CD4-positive, alpha-beta memory T cell (primary cell): ENCODE measurements around the gene SRRM3. TPM values are rescaled to one million over a fixed set of nuclear protein-coding genes. Genes with fewer than 3 reads are reported as not detected.
"Not testable (repeated sequence)": the region's sequence is repeated elsewhere in the genome, so short reads cannot be mapped to it uniquely, and the experiment has no call there.

Experiments used
- CTCF ChIA-PET: fragments of 350-600 bp; sonication (Branson Sonifier 250); formaldehyde crosslinking; loops from one replicate; lab custom pipeline; 2021; ENCODE audit warnings: inconsistent platforms; ENCODE audit not compliant: partially characterized antibody; lab: Charles Lee
- POLR2A ChIA-PET: fragments of 350-600 bp; sonication (Branson Sonifier 250); formaldehyde crosslinking; loops from one replicate; lab custom pipeline; 2021; ENCODE audit not compliant: partially characterized antibody; lab: Charles Lee
- DNase-seq, 5 donors: peaks; one replicate each; pipeline versions ENCODE4 v3.0.0 to v3.0.0-alpha.2; 2020 to 2022; ENCODE audit warnings: mixed read lengths in 1 of 5
- H3K27ac ChIP-seq: one replicate; pipeline ENCODE4 v1.7.0; 2013; ENCODE audit warnings: low read depth, low read length
- H3K27me3 ChIP-seq: 2 replicates; pipeline ENCODE4 v1.7.0; 2013; ENCODE audit warnings: mild to moderate bottlenecking, low read length, moderate library complexity; ENCODE audit not compliant: insufficient read depth
- H3K36me3 ChIP-seq: 2 replicates; pipeline ENCODE4 v1.7.0; 2013; ENCODE audit warnings: mild to moderate bottlenecking, low read length, moderate library complexity; ENCODE audit not compliant: insufficient read depth
- H3K4me1 ChIP-seq: 2 replicates; pipeline ENCODE4 v1.7.0; 2013; ENCODE audit warnings: mild to moderate bottlenecking, low read length, moderate library complexity; ENCODE audit not compliant: insufficient read depth
- H3K4me3 ChIP-seq, 2 donors: one replicate each; pipeline ENCODE4 v1.7.0; 2013; ENCODE audit warnings: low read length in 2 of 2, mild to moderate bottlenecking in 1 of 2
- H3K9me3 ChIP-seq, 2 donors: one replicate each; pipeline ENCODE4 v1.7.0; 2013; ENCODE audit warnings: low read length in 2 of 2, control low read depth in 1 of 2; ENCODE audit not compliant: control insufficient read depth in 1 of 2
- H3K27ac Mint-ChIP-seq, 7 donors: one replicate each; pipeline ENCODE4 v1.8.0; 2020 to 2021; ENCODE audit warnings: mixed read lengths in 7 of 7, mild to moderate bottlenecking in 6 of 7, inconsistent platforms in 3 of 7, moderate library complexity in 3 of 7
- H3K27me3 Mint-ChIP-seq, 2 donors: one replicate each; pipeline ENCODE4 v1.8.0; 2020 to 2021; ENCODE audit warnings: mixed read lengths in 2 of 2
- H3K36me3 Mint-ChIP-seq, 2 donors: one replicate each; pipeline ENCODE4 v1.8.0; 2020 to 2021; ENCODE audit warnings: mixed read lengths in 2 of 2, inconsistent platforms in 1 of 2, mild to moderate bottlenecking in 1 of 2
- H3K4me1 Mint-ChIP-seq, 4 donors: one replicate each; pipeline ENCODE4 v1.8.0; 2020 to 2021; ENCODE audit warnings: mixed read lengths in 4 of 4, mild to moderate bottlenecking in 1 of 4
- H3K4me3 Mint-ChIP-seq, 8 donors: one replicate each; pipeline ENCODE4 v1.8.0; 2020 to 2021; ENCODE audit warnings: mixed read lengths in 8 of 8, mild to moderate bottlenecking in 7 of 8, moderate library complexity in 6 of 8, inconsistent platforms in 3 of 8
- H3K9me3 Mint-ChIP-seq, 8 donors: one replicate each; pipeline ENCODE4 v1.8.0; 2020 to 2021; ENCODE audit warnings: mixed read lengths in 8 of 8, mild to moderate bottlenecking in 5 of 8, inconsistent platforms in 3 of 8, moderate library complexity in 1 of 8
- intact Hi-C: fragments of 100-400 bp; cut with micrococcal nuclease; formaldehyde crosslinking; loops from one replicate; pipeline ENCODE4 v1.15.1; 2023
- polyA plus RNA-seq, 2 donors: library from polyadenylated mRNA; unstranded; fragments of 300-500 nt; fragmentation: Illumina TruSeq; gene quantifications; one replicate each; pipeline ENCODE4 v1.2.3, GENCODE V29; 2021
- total RNA-seq, 2 experiments: library from RNA; stranded (reverse); gene quantifications; one replicate each; pipeline ENCODE4 v1.2.3, GENCODE V29; 2021

The SRRM3 gene
- total and polyA plus RNA-seq, 4 experiments from 2014 or later: not detected

- not testable (repeated sequence) for DNase-seq, H3K9me3 ChIP-seq, H3K9me3 Mint-ChIP-seq, H3K4me1 Mint-ChIP-seq, H3K36me3 Mint-ChIP-seq, H3K36me3 ChIP-seq, H3K27me3 Mint-ChIP-seq, H3K4me1 ChIP-seq, H3K4me3 Mint-ChIP-seq, H3K27ac ChIP-seq, H3K27me3 ChIP-seq, H3K4me3 ChIP-seq
- ChIA-PET POLR2A (interaction anchor here (0.8 to 2.4 kb wide), 6 partner anchors 8 to 67 kb away, joined by 3 to 8 read pairs (median 3); no protein-coding TSS in a partner anchor), CTCF (interaction anchor here (0.8 to 16.4 kb wide), 9 partner anchors 8 to 1590 kb away, joined by 3 to 350 read pairs (median 9); partner anchors contain the start of gene HSPB1)
- intact Hi-C loops: loop anchor here (1.0 kb wide), 4 partner anchors 23 to 113 kb away; no protein-coding TSS in a partner anchor
- peak overlapping the region in 1 of 7 donors; percentile 0 for H3K27ac Mint-ChIP-seq
These were observed 89.2 kb downstream of the SRRM3 start for GRCh38 chr7:76290847-76291350.

GRCh38 chr7:76291351-76292212, 89.9 kb downstream of the SRRM3 start:
- Histone ChIP-seq H3K4me1 (peaks cover 7% of the 10 kb centered on the region), H3K27me3 (no peaks in the 10 kb centered on the region), H3K9me3 (no peaks in the 10 kb centered on the region), H3K36me3 (no peaks in the 10 kb centered on the region), H3K27ac (no peak overlapping the region), H3K4me3 (no peak overlapping the region)
- Mint-ChIP-seq H3K4me3 (no peak overlapping the region), H3K27me3 (no peaks in the 10 kb centered on the region), H3K36me3 (no peaks in the 10 kb centered on the region), H3K27ac (peak overlapping the region in 2 of 7 donors; percentile 34 to 72), H3K4me1 (peaks cover 3 to 9% (median 6%) of the 10 kb centered on the region in 4 donors), H3K9me3 (no peaks in the 10 kb centered on the region)
- intact Hi-C loops: loop anchor here (1.0 kb wide), 4 partner anchors 23 to 113 kb away; no protein-coding TSS in a partner anchor
- peak; percentile 73 to 84 (median 79) for DNase-seq
- ChIA-PET CTCF (interaction anchor here (0.8 to 16.4 kb wide), 11 partner anchors 9 to 1589 kb away, joined by 3 to 350 read pairs (median 6); partner anchors contain the start of gene HSPB1), POLR2A (interaction anchor here (0.8 to 2.4 kb wide), 8 partner anchors 9 to 66 kb away, joined by 3 to 8 read pairs (median 4); no protein-coding TSS in a partner anchor)

- POLR2A ChIA-PET: interaction anchor here (1.2 to 2.4 kb wide), 4 partner anchors 12 to 26 kb away, joined by 3 to 8 read pairs (median 4); no protein-coding TSS in a partner anchor
- Histone ChIP-seq H3K9me3 (no peaks in the 10 kb centered on the region), H3K27ac (no peak overlapping the region), H3K36me3 (no peaks in the 10 kb centered on the region), H3K4me3 (no peak overlapping the region), H3K27me3 (no peaks in the 10 kb centered on the region), H3K4me1 (peaks cover 7% of the 10 kb centered on the region)
- CTCF ChIA-PET: interaction anchor here (1.0 to 16.4 kb wide), 9 partner anchors 9 to 425 kb away, joined by 3 to 350 read pairs (median 9); partner anchors contain the start of gene HSPB1
- Mint-ChIP-seq H3K9me3 (no peaks in the 10 kb centered on the region), H3K27me3 (no peaks in the 10 kb centered on the region), H3K36me3 (no peaks in the 10 kb centered on the region), H3K4me3 (no peak overlapping the region), H3K4me1 (peaks cover 3 to 9% (median 6%) of the 10 kb centered on the region in 4 donors), H3K27ac (no peak overlapping the region)
- no peak for DNase-seq
- intact Hi-C loops: no loop called here
These were observed 90.5 kb downstream of the SRRM3 start for GRCh38 chr7:76292213-76292573.

GRCh38 chr7:76292911-76293310, 91.2 kb downstream of the SRRM3 start:
- H3K36me3 ChIP-seq, H3K9me3 ChIP-seq, H3K4me1 ChIP-seq, H3K9me3 Mint-ChIP-seq, DNase-seq, H3K36me3 Mint-ChIP-seq, H3K4me3 ChIP-seq, intact Hi-C loops, H3K27me3 Mint-ChIP-seq, H3K27ac ChIP-seq, H3K27me3 ChIP-seq, H3K4me1 Mint-ChIP-seq, H3K4me3 Mint-ChIP-seq: not testable (repeated sequence)
- ChIA-PET POLR2A (interaction anchor here (1.2 to 2.4 kb wide), 3 partner anchors 14 to 25 kb away, joined by 4 to 8 read pairs (median 5); no protein-coding TSS in a partner anchor), CTCF (interaction anchor here (1.0 to 16.4 kb wide), 6 partner anchors 19 to 115 kb away, joined by 3 to 350 read pairs (median 11); no protein-coding TSS in a partner anchor)
- peak overlapping the region in 1 of 7 donors; percentile 27 for H3K27ac Mint-ChIP-seq

- Mint-ChIP-seq H3K4me3 (peak overlapping the region in 1 of 8 donors; percentile 33), H3K4me1 (peaks cover 3 to 9% (median 6%) of the 10 kb centered on the region in 4 donors), H3K27me3 (no peaks in the 10 kb centered on the region), H3K9me3 (no peaks in the 10 kb centered on the region), H3K36me3 (no peaks in the 10 kb centered on the region), H3K27ac (peak overlapping the region in 1 of 7 donors; percentile 27)
- Histone ChIP-seq H3K27me3 (no peaks in the 10 kb centered on the region), H3K4me3 (no peak overlapping the region), H3K36me3 (no peaks in the 10 kb centered on the region), H3K27ac (no peak overlapping the region), H3K4me1 (peaks cover 7% of the 10 kb centered on the region), H3K9me3 (no peaks in the 10 kb centered on the region)
- POLR2A ChIA-PET: interaction anchor here (1.6 kb wide), 1 partner anchor 20 kb away, joined by 5 read pairs; no protein-coding TSS in a partner anchor
- intact Hi-C loops: no loop called here
- CTCF ChIA-PET: interaction anchor here (3.4 to 16.4 kb wide), 2 partner anchors 18 to 33 kb away, joined by 9 to 350 read pairs; no protein-coding TSS in a partner anchor
- DNase-seq: no peak
These were observed 91.8 kb downstream of the SRRM3 start for GRCh38 chr7:76293407-76293901.

- DNase-seq: no peak
- H3K27me3 ChIP-seq: no peaks in the 10 kb centered on the region
- H3K27ac Mint-ChIP-seq: peak overlapping the region in 1 of 7 donors; percentile 57
- H3K9me3 ChIP-seq: no peaks in the 10 kb centered on the region
- no peak overlapping the region for H3K27ac ChIP-seq
- H3K4me3 Mint-ChIP-seq: no peak overlapping the region
- H3K4me3 ChIP-seq: no peak overlapping the region
- ChIA-PET CTCF (interaction anchor here (16.4 kb wide), 1 partner anchor 17 kb away, joined by 350 read pairs; no protein-coding TSS in a partner anchor), POLR2A (no interaction called here)
- intact Hi-C loops: no loop called here
- H3K4me1 ChIP-seq: peaks cover 7% of the 10 kb centered on the region
- H3K36me3 ChIP-seq: no peaks in the 10 kb centered on the region
- peaks cover 3 to 9% (median 6%) of the 10 kb centered on the region in 4 donors for H3K4me1 Mint-ChIP-seq
- H3K9me3 Mint-ChIP-seq: no peaks in the 10 kb centered on the region
- no peaks in the 10 kb centered on the region for H3K36me3 Mint-ChIP-seq
- H3K27me3 Mint-ChIP-seq: no peaks in the 10 kb centered on the region
These were observed 92.8 kb downstream of the SRRM3 start for GRCh38 chr7:76294344-76295024.
